Neutrophil (primary cell): ENCODE results near the gene PITPNC1.
A peak's percentile ranks its signal among the peaks of the same experiment; 100 is the strongest.

Source experiments
- H3K27ac ChIP-seq: fragments of 200-600 bp; sonication (generic); 2 replicates; pipeline ENCODE4 v1.5.1; 2016; ENCODE audit warnings: mild to moderate bottlenecking, moderate library complexity
- H3K27me3 ChIP-seq: fragments of 200-600 bp; sonication (generic); 2 replicates; pipeline ENCODE4 v1.6.0; 2016; ENCODE audit warnings: mild to moderate bottlenecking
- H3K36me3 ChIP-seq: fragments of 200-600 bp; sonication (generic); 2 replicates; pipeline ENCODE4 v1.5.1; 2017
- H3K4me1 ChIP-seq, 2 experiments: fragments of 200-600 bp in 1 of 2; sonication (generic) in 1 of 2; 1 replicate in 1 of 2; 2 replicates in 1 of 2; pipeline versions ENCODE4 v1.5.1 to v1.6.1; 2013 to 2016; ENCODE audit warnings: low read depth in 1 of 2, low read length in 1 of 2, mild to moderate bottlenecking in 1 of 2, moderate library complexity in 1 of 2; ENCODE audit not compliant: control insufficient read depth in 1 of 2, insufficient read depth in 1 of 2
- H3K4me3 ChIP-seq, 2 experiments: fragments of 200-600 bp in 1 of 2; sonication (generic) in 1 of 2; 1 replicate in 1 of 2; 2 replicates in 1 of 2; pipeline ENCODE4 v1.5.1; 2013 to 2016; ENCODE audit warnings: low read depth in 1 of 2, low read length in 1 of 2, mild to moderate bottlenecking in 1 of 2, moderate library complexity in 1 of 2
- H3K9me3 ChIP-seq: fragments of 200-600 bp; sonication (generic); 2 replicates; pipeline ENCODE4 v1.5.1; 2016
- TF ChIP-seq, protein P1 (sequence below): fragments of 200-600 bp; sonication (generic); IDR thresholded peaks from 2 replicates; pipeline ENCODE4 v1.5.1; 2016; ENCODE audit warnings: antibody characterized with exemption

The PITPNC1 gene

DNA sequence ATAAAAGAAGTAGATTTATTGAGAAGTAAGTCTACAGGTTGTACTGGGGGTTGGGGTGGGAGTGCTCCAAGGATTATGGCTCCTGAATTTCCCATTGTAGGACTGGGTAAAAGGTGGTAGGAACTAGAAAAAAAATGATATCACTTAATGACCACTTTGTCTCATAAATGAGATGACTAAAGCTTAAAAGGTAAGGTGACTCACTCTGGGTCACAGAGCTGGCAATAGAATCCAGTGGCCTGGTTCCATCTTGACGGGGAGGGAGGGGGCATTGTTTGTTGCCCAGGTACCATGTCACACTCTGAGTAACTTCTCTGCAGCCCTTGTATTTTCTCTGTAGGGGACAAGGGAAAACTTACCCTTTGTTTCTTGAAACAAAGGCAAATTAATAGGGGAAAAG, 126.1 kb downstream of the PITPNC1 start:
- Histone ChIP-seq H3K36me3 (no peaks in the 10 kb centered on the region), H3K27ac (no peak overlapping the region), H3K27me3 (no peaks in the 10 kb centered on the region), H3K4me1 (no peaks in the 10 kb centered on the region), H3K4me3 (no peak overlapping the region), H3K9me3 (no peaks in the 10 kb centered on the region)
- TF ChIP-seq, protein P1, sequence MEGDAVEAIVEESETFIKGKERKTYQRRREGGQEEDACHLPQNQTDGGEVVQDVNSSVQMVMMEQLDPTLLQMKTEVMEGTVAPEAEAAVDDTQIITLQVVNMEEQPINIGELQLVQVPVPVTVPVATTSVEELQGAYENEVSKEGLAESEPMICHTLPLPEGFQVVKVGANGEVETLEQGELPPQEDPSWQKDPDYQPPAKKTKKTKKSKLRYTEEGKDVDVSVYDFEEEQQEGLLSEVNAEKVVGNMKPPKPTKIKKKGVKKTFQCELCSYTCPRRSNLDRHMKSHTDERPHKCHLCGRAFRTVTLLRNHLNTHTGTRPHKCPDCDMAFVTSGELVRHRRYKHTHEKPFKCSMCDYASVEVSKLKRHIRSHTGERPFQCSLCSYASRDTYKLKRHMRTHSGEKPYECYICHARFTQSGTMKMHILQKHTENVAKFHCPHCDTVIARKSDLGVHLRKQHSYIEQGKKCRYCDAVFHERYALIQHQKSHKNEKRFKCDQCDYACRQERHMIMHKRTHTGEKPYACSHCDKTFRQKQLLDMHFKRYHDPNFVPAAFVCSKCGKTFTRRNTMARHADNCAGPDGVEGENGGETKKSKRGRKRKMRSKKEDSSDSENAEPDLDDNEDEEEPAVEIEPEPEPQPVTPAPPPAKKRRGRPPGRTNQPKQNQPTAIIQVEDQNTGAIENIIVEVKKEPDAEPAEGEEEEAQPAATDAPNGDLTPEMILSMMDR, result no peak

DNA sequence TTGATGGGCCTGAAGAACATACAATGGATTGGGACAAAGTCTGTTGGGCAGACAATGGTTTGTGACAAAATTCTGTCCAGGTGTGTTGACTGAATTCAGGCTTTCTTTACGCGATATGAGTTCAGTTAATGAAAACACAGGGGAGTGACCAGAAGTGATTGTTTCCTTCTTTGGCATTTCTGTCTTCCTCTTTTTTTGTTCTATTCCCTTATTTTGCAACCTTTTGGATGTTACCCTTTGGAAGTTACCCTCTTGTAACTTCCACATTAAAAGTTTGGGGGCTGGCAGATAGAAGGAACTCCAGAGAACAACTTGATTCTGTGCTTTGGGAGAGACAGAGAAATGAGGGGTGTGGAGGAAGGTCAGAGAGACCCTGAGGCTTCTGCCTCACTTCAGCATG, 126.7 kb downstream of the PITPNC1 start:
- Histone ChIP-seq H3K36me3 (no peaks in the 10 kb centered on the region), H3K4me1 (peaks cover 0 to 5% of the 10 kb centered on the region in 2 experiments), H3K27me3 (no peaks in the 10 kb centered on the region), H3K9me3 (no peaks in the 10 kb centered on the region), H3K4me3 (no peak overlapping the region), H3K27ac (no peak overlapping the region)
- TF ChIP-seq, protein P1, result no peak

DNA sequence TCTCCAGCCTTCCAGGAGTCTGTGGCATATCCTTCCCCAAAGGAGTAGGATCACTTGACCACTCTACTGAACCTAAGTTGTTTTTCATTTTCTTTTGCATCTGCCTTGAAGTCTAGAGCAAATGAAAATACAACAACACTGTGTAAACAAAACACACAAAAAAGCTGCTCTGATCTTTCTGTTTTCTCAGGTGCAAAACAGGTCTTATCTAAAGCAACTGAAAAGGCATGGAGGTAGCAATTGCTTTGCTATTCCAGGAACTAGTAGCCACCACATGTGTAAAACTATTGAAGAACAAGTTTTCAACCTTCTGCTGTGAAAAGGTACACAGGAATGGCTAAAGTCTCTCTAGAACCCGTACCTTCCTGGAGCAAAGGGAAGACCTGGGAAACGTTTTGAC, 127.1 kb downstream of the PITPNC1 start:
- Histone ChIP-seq H3K36me3 (no peaks in the 10 kb centered on the region), H3K4me3 (no peak overlapping the region), H3K4me1 (peaks cover 0 to 9% of the 10 kb centered on the region in 2 experiments), H3K9me3 (no peaks in the 10 kb centered on the region), H3K27me3 (no peaks in the 10 kb centered on the region), H3K27ac (no peak overlapping the region)
- TF ChIP-seq, protein P1, result no peak

DNA sequence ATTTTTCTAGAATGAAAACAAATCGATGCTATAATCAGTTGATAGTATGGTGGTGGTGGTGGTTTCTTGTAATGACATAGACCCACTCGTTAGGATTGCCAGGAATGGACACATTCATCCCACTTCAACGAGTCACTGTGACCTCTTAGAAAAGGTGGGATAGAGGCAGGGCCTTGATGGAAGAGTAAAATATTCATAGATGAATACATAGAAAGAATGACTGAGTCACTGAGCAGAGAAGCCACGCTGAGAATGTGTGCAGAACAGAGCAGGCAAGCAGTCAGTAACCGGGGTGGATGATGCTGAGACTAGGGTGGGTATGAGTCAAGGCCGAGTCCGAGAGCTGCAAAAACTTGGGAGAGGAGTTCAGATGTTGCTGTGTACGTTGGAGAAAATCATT, 129.9 kb downstream of the PITPNC1 start:
- H3K27me3 ChIP-seq, result no peaks in the 10 kb centered on the region
- H3K36me3 ChIP-seq, result no peaks in the 10 kb centered on the region
- no peak overlapping the region for H3K4me3 ChIP-seq
- no peak overlapping the region for H3K27ac ChIP-seq
- H3K4me1 ChIP-seq, result peaks cover 12 to 28% of the 10 kb centered on the region in 2 experiments
- no peaks in the 10 kb centered on the region for H3K9me3 ChIP-seq
- TF ChIP-seq, protein P1, result no peak

DNA sequence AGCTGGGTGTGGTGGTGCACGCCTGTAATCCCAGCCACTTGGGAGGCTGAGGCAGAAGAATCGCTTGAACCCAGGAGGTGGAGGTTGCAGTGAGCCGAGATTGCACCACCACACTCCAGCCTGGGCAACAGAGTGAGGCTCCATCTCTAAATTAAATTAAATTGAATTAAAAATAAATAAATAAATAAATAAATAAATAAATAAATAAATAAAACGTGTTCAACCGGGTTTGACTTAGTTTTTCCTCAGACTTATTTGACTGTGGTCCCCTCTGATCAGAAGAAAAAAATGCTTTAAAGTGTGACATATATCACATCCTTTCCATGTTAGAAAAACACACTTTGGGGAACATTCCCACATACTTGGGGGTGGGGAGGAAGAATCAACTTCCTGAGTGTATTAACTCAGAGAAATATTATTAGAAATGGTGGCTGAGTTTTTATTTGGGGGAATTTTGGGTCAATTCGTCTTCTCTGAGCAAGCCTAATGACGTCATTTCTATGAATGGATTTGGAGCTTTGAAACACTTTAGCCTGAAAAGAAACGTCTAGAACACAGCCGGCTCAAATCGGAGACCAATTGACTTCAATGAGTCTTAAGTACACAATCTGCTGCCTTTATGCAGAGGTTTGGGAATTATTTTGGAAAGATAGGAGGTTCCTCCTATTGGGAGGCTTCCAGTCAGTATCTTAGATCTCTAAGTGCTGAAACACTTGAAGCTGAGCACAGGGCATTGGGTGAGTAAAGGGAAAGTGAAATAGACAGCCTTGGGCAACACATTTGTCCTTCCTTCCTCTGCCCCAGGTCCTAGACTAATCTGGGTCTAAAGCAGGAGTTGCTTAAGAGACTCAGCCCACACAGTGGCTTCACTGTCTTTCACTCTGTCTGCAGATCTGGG, 132.6 kb downstream of the PITPNC1 start:
- Histone ChIP-seq H3K4me1 (peaks cover 12 to 28% of the 10 kb centered on the region in 2 experiments), H3K27ac (peak overlapping the region; percentile 80), H3K27me3 (no peaks in the 10 kb centered on the region), H3K4me3 (no peak overlapping the region), H3K9me3 (no peaks in the 10 kb centered on the region), H3K36me3 (no peaks in the 10 kb centered on the region)
- TF ChIP-seq, protein P1, result no peak
